NCI-H2107 treated with DMSO at 0.1 percent for 48 hours (cell line): Measurements from ENCODE around the gene PCDH8.
"Not testable (repeated sequence)": the region's sequence is repeated elsewhere in the genome, so short reads cannot be mapped to it uniquely, and the experiment has no call there.

ENCODE experiments used
- DNase-seq: peaks from one replicate; lab custom pipeline; 2025; ENCODE audit not compliant: unreplicated experiment; lab: John Stamatoyannopoulos, UW

Gene PCDH8

GRCh38 chr13:52850396-52851136, 2.1 kb upstream of the PCDH8 start:
- DNase-seq = peak; percentile 57

DNA sequence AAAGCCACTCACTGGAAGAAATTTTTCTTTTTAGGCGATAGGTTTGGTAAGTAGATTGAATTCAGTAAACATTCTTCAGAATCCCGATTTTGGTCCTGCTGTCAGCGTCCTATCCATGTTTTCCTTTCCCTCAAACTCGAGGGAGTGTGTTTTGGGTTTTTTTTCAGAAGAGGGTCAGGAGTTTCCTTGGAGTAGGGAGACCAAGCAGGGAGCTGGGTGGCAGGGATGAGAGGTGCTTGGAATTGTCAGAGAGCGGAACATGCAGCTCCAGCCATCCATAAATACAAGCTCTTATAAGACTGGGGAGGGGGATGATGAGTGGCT, 1.6 kb upstream of the PCDH8 start:
- DNase-seq = no peak

GRCh38 chr13:52849291-52850071, 1.0 kb upstream of the PCDH8 start:
- DNase-seq = peak; percentile 37

DNA sequence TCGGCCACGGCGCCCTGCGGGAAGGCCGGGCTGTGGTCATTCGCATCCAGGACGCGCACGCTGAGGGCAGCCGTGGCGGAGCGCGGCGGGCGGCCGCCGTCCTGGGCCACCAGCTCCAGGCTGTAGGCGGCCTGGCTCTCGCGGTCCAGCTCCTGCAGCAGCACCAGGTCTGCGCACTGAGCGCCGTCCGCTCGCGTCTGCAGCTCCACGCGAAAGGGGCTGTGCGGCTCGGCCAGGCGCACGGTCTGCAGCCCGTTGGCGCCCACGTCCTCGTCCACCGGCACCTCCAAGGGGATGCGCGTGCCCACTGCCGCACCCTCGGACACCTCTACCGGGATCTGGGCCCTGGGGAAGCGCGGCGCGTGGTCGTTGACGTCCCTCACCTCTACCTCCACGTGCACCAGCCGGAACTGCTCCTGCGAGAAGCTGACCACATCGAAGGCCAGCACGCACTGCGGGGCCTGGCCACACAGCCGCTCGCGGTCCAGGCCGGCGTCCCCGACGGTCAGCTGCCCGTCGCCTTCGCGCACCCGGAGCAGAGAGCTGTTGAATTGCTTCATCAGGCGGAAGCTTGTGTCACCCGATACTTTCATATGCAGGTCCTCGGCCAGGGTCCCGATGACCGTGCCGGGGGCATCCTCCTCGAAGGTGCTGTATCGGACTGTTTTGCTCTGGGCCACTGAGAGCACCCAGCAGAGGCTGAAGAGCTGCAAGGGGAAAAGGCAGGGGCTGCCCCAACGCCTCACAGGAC, 583 bp downstream of the PCDH8 start:
- no peak for DNase-seq

DNA sequence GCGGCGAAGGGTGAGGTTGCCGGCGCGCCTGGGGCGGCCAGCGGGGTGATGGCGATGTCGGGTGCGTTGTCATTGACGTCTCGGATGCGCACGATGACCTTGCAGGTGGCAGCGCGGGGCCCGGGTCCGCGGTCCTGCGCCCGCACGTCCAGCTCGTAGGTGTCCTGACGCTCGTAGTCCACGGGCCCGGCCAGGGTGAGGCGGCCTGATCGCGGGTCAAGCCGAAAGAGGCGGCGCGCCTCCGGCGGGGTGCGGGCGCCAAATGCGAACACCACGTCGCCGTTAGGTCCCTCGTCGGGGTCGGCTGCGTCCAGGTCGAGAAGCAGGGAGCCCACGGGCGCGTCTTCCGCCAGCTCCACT, 1.1 kb downstream of the PCDH8 start:
- no peak for DNase-seq

GRCh38 chr13:52846567-52847321, 1.7 kb downstream of the PCDH8 start:
- DNase-seq = no peak

- peak; percentile 8 for DNase-seq
Observed at GRCh38 chr13:52845766-52846566, 2.5 kb downstream of the PCDH8 start.

DNA sequence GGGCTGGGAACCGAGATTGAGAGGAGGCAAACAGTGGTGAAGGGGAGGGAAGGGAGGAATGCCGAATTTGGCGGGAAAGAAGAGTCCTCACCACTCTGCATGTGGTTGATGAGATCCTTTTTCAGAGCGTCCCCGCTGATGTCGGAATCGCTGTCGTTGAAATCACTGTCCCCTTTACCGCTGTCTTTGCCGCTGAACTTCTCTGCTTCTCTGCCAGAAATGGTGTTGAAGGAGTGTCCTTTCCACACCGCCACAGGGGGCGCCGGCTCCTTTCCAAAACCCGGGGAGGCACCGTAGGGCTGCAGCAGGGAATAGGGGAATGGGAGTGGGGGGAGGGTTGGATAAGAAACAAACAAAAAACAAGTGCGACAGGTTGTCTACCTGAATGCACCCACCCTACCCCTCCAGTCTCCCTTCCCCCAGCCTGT, 3.1 kb downstream of the PCDH8 start:
- peak; percentile 63 for DNase-seq

- DNase-seq = no peak
Observed at GRCh38 chr13:52844836-52845235, 3.6 kb downstream of the PCDH8 start.

DNA sequence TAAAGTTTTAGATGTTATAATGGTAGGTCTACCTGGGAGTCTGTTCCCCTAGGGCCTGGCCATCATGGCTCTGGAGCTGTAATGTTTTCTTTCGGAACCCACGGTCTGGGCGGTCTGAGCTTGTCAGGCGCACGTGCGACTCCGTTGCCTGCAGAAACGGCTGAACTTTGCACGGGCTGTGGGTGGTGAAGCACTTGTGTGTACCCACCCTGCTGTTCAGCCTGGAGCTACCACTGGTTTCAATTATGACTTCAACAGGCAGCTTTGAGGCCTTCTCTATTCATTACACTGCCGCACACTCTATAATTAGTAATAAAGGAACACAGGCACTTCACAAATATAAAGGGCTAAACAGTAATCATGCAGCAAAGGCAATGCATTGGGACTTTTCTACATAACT, 6.0 kb downstream of the PCDH8 start:
- peak; percentile 47 for DNase-seq

DNA sequence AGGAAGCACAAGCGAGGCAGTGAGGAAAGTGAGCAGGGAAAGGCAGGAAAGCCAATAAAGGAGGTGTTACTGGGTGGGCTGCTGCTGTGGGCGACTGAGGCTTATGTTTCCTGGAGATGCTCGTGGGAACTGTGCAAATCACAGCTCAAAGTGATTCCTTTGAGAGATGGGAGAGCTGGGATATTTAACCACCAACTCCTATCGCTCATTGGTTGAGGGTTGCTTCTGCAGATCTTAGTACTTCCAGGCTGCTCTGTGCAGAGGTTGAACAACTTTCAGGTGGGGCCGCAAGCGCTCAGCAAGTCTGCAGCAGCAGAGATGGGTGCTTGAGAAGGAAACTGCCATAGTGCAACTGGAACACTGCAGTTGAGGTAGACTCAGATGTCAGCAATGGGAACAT, 8.4 kb downstream of the PCDH8 start:
- DNase-seq = no peak

- DNase-seq = no peak
Observed at GRCh38 chr13:52838433-52839107, 9.9 kb downstream of the PCDH8 start.

DNA sequence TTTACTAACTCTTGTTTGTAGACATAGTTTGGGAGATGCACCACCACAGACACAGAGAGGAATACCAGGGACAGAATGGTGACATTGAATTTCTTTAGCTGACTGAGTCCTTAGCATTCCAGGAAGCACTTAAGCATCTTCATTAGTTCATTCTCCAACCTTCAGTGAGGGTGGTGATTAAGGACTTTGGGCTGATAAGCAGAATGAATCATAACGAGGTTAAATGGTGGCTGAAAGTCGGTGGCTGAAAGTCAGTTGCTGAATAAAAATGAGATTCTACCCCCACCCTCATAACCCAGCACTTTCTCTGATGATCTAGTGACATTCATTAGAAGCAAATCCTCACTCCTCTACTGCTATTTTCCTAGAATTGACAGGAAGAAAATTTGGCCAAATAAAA, 10.6 kb downstream of the PCDH8 start:
- DNase-seq = no peak

GRCh38 chr13:52835071-52835839, 13.2 kb downstream of the PCDH8 start:
- no peak for DNase-seq

GRCh38 chr13:52833296-52833875, 15.1 kb downstream of the PCDH8 start:
- DNase-seq = no peak

GRCh38 chr13:52832313-52832712, 16.1 kb downstream of the PCDH8 start:
- DNase-seq = no peak

DNA sequence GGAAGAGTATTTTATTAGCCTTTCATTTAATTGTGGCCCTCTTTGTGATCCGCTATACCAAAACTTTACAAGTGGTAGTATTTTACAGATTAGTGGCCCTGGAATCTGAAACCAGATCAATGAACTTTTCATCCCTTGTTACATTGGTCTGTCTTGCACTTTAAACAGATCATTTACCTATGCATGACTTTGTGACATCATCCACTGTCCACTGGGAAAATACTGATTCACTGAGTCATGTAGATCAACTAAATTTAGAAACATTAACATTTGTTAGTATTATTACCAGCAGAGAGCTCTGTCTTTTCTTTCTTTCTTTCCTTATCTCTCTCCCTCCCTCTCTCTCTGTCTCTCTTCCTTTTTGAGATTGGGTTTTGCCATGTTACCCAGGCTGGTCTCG, 17.5 kb downstream of the PCDH8 start:
- no peak for DNase-seq

DNA sequence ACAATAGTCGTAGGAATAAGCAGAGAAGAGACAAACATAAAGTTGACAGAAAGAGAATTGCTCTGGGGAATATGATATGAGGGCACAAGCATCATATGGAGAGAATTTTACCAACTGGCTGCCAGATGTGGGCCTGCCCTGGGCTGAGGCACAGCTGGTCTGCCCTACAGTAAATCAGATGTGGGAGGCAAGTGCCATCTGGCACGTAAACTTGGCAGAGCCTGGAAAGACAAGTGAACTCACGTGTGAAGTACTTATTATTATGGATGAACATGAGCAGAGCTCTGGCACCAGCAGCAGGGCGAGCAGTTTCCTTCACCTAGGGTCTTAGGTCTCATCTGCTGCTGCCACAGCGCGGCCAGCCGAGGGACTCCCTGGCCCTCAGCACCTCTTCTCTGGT, 20.6 kb downstream of the PCDH8 start:
- DNase-seq = no peak

- DNase-seq = not testable (repeated sequence)
Observed at GRCh38 chr13:52817886-52818285, 30.6 kb downstream of the PCDH8 start.
